HepG2 (cell line): Measurements from ENCODE around the gene CCL22. TPM values are rescaled to one million over a fixed set of nuclear protein-coding genes. Genes with fewer than 3 reads are reported as not detected.

ENCODE experiments used
- ATAC-seq: fragments of 200-7000 bp; cut with Tn5 transposase; 3 replicates; pipeline ENCODE4 v1.9.1; 2020; ENCODE audit warnings: mild to moderate bottlenecking, moderate library complexity
- BruUV-seq: library from RNA; stranded (reverse); fragments of 400-500 nt; replicated peaks from 2 replicates; lab custom pipeline; 2021; lab: Mats Ljungman, UMichigan
- CTCF ChIA-PET: fragments of 300-600 bp; formaldehyde crosslinking; extraction: SDS; loops from one replicate; lab custom pipeline; 2021; ENCODE audit warnings: low total read pairs, inconsistent platforms, low intra/inter-chr PET ratio; lab: Yijun Ruan, JAX
- POLR2A ChIA-PET: fragments of 350-600 bp; sonication (Branson Sonifier 250); formaldehyde crosslinking; loops from one replicate; lab custom pipeline; 2020; ENCODE audit warnings: antibody characterized with exemption, inconsistent platforms; lab: Yijun Ruan, JAX
- DNase-seq: peaks from one replicate; pipeline ENCODE4 v3.0.0-alpha.2; 2015; ENCODE audit warnings: low spot score
- FAIRE-seq: peaks from 3 replicates; lab custom pipeline; 2011; peaks lifted over from hg19 to GRCh38; lab: Jason Lieb, UNC
- H2AFZ ChIP-seq: one replicate; pipeline ENCODE4 v1.6.1; 2011; ENCODE audit warnings: low read length, inconsistent platforms
- H3K27ac ChIP-seq: fragments of 300-600 bp; 3 replicates; pipeline ENCODE4 v1.8.0; 2011; ENCODE audit warnings: mixed run types, mild to moderate bottlenecking, mixed read lengths, low read length, inconsistent platforms; ENCODE audit not compliant: insufficient read depth; ENCODE audit errors: extremely low read length
- H3K27me3 ChIP-seq, 2 experiments: fragments of 200-600 bp in 1 of 2; 2 replicates in 1 of 2; 3 replicates in 1 of 2; pipeline versions ENCODE4 v1.6.0 to v1.8.0; 2011; ENCODE audit warnings: low read length in 2 of 2, mild to moderate bottlenecking in 2 of 2, moderate library complexity in 2 of 2, inconsistent platforms in 1 of 2; ENCODE audit not compliant: insufficient read depth in 2 of 2, control insufficient read depth in 1 of 2
- H3K36me3 ChIP-seq, 2 experiments: fragments of 200-600 bp in 1 of 2; replicated peaks in 1 of 2; 2 replicates in 1 of 2; 3 replicates in 1 of 2; pipeline versions ENCODE4 v1.5.1 to v1.8.0; 2011; ENCODE audit warnings: low read length in 2 of 2, inconsistent platforms in 1 of 2; ENCODE audit not compliant: insufficient read depth in 2 of 2, control insufficient read depth in 1 of 2
- H3K4me1 ChIP-seq: 2 replicates; pipeline ENCODE4 v1.5.1; 2012; ENCODE audit warnings: low read length, inconsistent platforms; ENCODE audit not compliant: insufficient read depth
- H3K4me2 ChIP-seq: 2 replicates; pipeline ENCODE4 v1.6.0; 2011; ENCODE audit warnings: low read depth, low read length, inconsistent platforms
- H3K4me3 ChIP-seq, 3 experiments: fragments of 200-600 bp in 1 of 3; sonication (generic), shearing (Covaris generic) in 1 of 3; replicated peaks in 1 of 3; 2 replicates each; pipeline ENCODE4 v1.5.1; 2011 to 2016; ENCODE audit warnings: low read length in 3 of 3, inconsistent platforms in 2 of 3, low read depth in 2 of 3, mild to moderate bottlenecking in 2 of 3, control low read depth in 1 of 3, mixed read lengths in 1 of 3; ENCODE audit not compliant: insufficient read depth in 1 of 3
- H3K79me2 ChIP-seq: one replicate; pipeline ENCODE4 v1.6.1; 2011; ENCODE audit warnings: low read length, inconsistent platforms; ENCODE audit not compliant: insufficient read depth
- H3K9ac ChIP-seq: 2 replicates; pipeline ENCODE4 v1.6.0; 2011; ENCODE audit warnings: mild to moderate bottlenecking, low read depth, low read length, inconsistent platforms; ENCODE audit not compliant: insufficient read depth
- H3K9me3 ChIP-seq: 2 replicates; pipeline ENCODE4 v1.5.1; 2012; ENCODE audit warnings: mild to moderate bottlenecking, low read length
- H4K20me1 ChIP-seq: 2 replicates; pipeline ENCODE4 v1.6.0; 2011; ENCODE audit warnings: inconsistent platforms, mild to moderate bottlenecking, low read length, moderate library complexity; ENCODE audit not compliant: insufficient read depth
- DMAP1 ChIP-seq: IDR thresholded peaks from 2 replicates; pipeline ENCODE4 v1.6.1; 2016
- HOXA5 ChIP-seq: sonication (generic); formaldehyde crosslinking; IDR thresholded peaks from 2 replicates; pipeline ENCODE4 v1.4.0; 2020; ENCODE audit warnings: missing genetic modification reagents
- NFIC ChIP-seq: IDR thresholded peaks from 2 replicates; pipeline ENCODE4 v1.6.1; 2012; ENCODE audit warnings: mild to moderate bottlenecking, low read length, inconsistent platforms
- POLR2A ChIP-seq, 2 experiments: IDR thresholded peaks; 2 replicates each; pipeline ENCODE4 v1.6.1; 2011; ENCODE audit warnings: low read depth in 2 of 2, low read length in 2 of 2, mild to moderate bottlenecking in 1 of 2, moderate library complexity in 1 of 2; ENCODE audit not compliant: insufficient read depth in 1 of 2
- PRDM15 ChIP-seq: sonication (generic); formaldehyde crosslinking; IDR thresholded peaks from 2 replicates; pipeline ENCODE4 v1.4.0; 2020; ENCODE audit warnings: missing genetic modification reagents
- RFX5 ChIP-seq: IDR thresholded peaks from 2 replicates; pipeline ENCODE4 v1.6.1; 2011; ENCODE audit warnings: low read depth, low read length, improper control_type of control experiment
- THYN1 ChIP-seq: sonication (generic); formaldehyde crosslinking; IDR thresholded peaks from 2 replicates; pipeline ENCODE4 v1.8.1; 2023; ENCODE audit warnings: low read depth, mild to moderate bottlenecking, moderate library complexity, missing genetic modification reagents, borderline replicate concordance
- TMF1 ChIP-seq: sonication (generic); formaldehyde crosslinking; IDR thresholded peaks from 2 replicates; pipeline ENCODE4 v1.8.1; 2022; ENCODE audit warnings: low read depth, missing genetic modification reagents
- ZBTB20 ChIP-seq: sonication (generic); formaldehyde crosslinking; IDR thresholded peaks from 2 replicates; pipeline ENCODE4 v1.8.1; 2023; ENCODE audit warnings: missing genetic modification reagents, low read depth, mild to moderate bottlenecking, borderline replicate concordance
- ZFX ChIP-seq: sonication (generic); formaldehyde crosslinking; IDR thresholded peaks from 2 replicates; pipeline ENCODE4 v1.4.0; 2020; ENCODE audit warnings: mild to moderate bottlenecking, low read depth, missing genetic modification reagents, moderate library complexity
- ZNF274 ChIP-seq: sonication (generic); formaldehyde crosslinking; IDR thresholded peaks from 2 replicates; pipeline ENCODE4 v1.5.1; 2020; ENCODE audit warnings: mild to moderate bottlenecking, missing genetic modification reagents
- ZNF564 ChIP-seq: sonication (generic); formaldehyde crosslinking; IDR thresholded peaks from 2 replicates; pipeline ENCODE4 v1.8.1; 2023; ENCODE audit warnings: mild to moderate bottlenecking, missing genetic modification reagents
- ZNF768 ChIP-seq: sonication (generic); formaldehyde crosslinking; IDR thresholded peaks from 2 replicates; pipeline ENCODE4 v1.4.0; 2020; ENCODE audit warnings: missing genetic modification reagents
- WGBS: methylation state at CpG from one replicate; pipeline ENCODE4 v1.1.6; 2017; ENCODE audit warnings: low lambda C conversion rate; 5-methylcytosine and 5-hydroxymethylcytosine counted together
- in situ Hi-C: cut with HindIII; loops from 2 replicates; pipeline ENCODE4 v1.10.0; 2017; ENCODE audit warnings: low pct_unique_long_range_greater_than_20kb; ENCODE audit not compliant: extremely low pct_ligation_motif_present
- intact Hi-C: fragments of 100-400 bp; cut with micrococcal nuclease; formaldehyde crosslinking; loops from one replicate; pipeline ENCODE4 v1.10.0; 2022; ENCODE audit not compliant: unreplicated experiment
- polyA plus RNA-seq, 8 experiments: library from polyadenylated mRNA; depleted of rRNA in 3 of 8; stranded (reverse) in 7 of 8; unstranded in 1 of 8; fragments of >200 nt; fragmentation: Illumina TruSeq in 4 of 8; extraction: Trizol in 4 of 8; gene quantifications; 2 replicates each; pipeline versions ENCODE4 v1.2.1 to v1.2.3, GENCODE V29; 2011 to 2016; ENCODE audit warnings: low read depth in 4 of 8, missing spikeins in 1 of 8, mixed read lengths in 1 of 8; ENCODE audit not compliant: insufficient read depth in 1 of 8
- total RNA-seq, 5 experiments: library from RNA; depleted of rRNA; stranded (reverse); fragments of >200 nt; fragmentation: Illumina TruSeq; extraction: Trizol; gene quantifications; 2 replicates each; pipeline ENCODE4 v1.2.3, GENCODE V29; 2016; ENCODE audit warnings: low read depth in 1 of 5

CCL22 gene
- total and polyA plus RNA-seq, 2 of the 13 experiments (the other 11 are each of a cell fraction or from before 2014, with no cell fraction given): not detected

DNA sequence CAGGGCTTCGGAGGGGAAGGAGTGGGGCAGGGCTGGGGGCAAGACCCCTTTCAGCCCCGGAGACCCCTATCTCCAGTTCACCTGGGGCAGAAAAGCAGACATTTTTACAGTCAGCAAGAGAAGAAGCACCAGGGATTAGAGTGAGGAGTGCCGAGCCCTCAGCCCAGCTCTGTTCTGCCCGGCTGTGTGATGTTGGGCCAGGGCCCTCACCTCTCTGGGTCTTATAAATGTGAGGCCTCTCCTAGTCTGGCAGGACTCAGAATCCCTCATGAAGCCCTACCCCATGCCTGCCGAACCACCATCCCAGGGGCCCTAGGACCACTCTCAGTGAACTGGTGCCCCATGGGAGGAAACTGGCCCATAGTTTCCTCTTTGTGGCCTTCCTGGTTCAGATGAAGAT, 26.5 kb downstream of the CCL22 start:
- Histone ChIP-seq H3K79me2 (no peaks in the 10 kb centered on the region), H3K9ac (no peak overlapping the region), H3K4me2 (no peak overlapping the region), H2AFZ (no peak overlapping the region), H3K4me3 (no peak overlapping the region), H3K36me3 (peaks cover 23 to 33% of the 10 kb centered on the region in 2 experiments), H3K9me3 (no peaks in the 10 kb centered on the region), H3K27me3 (0 out of 5 replicates have a peak, but pooled peaks cover 0 to under 1% of the 10 kb centered on the region in 2 experiments), H3K4me1 (peaks cover 56% of the 10 kb centered on the region), H3K27ac (no peak overlapping the region), H4K20me1 (no peaks in the 10 kb centered on the region)
- DNase-seq (no peak), FAIRE-seq (no peak), ATAC-seq (peak; percentile 18)
- ChIA-PET POLR2A (interaction anchor here (1.5 to 3.8 kb wide), 3 partner anchors 12 to 81 kb away, joined by 7 to 34 read pairs (median 15); partner anchors contain the start of gene CX3CL1), CTCF (no interaction called here)
- in situ Hi-C loops: no loop called here
- intact Hi-C loops: no loop called here
- TF ChIP-seq ZBTB20 (CRISPR knock-in tag) (no peak), THYN1 (no peak), RFX5 (no peak), TMF1 (CRISPR knock-in tag) (0 out of 2 replicates have a peak, but pooled peaks have one; percentile 33), DMAP1 (no peak), PRDM15 (0 out of 2 replicates have a peak, but pooled peaks have one; percentile 4), ZFX (CRISPR knock-in tag) (peak; percentile 15; the same call in 1 of the 2 replicates), ZNF768 (CRISPR knock-in tag) (peak; percentile 96), POLR2A (IDR thresholded peaks at IDR 0.05; ENCODE audit: insufficient read depth in 1 of 2, low read depth in 2 of 2, low read length in 2 of 2) (0 out of 4 replicates have a peak, but pooled peaks of 1 of the 2 experiments have one; percentile 22), ZNF564 (CRISPR knock-in tag) (no peak), HOXA5 (CRISPR knock-in tag) (0 out of 2 replicates have a peak, but pooled peaks have one; percentile 0), ZNF274 (no peak), NFIC (0 out of 2 replicates have a peak, but pooled peaks have one; percentile 11)
- no TSS peak for BruUV-seq
- 57% methylated on average over 5 of the region's 5 CpGs for WGBS
